Stimulated activated CD8-positive, alpha-beta memory T cell treated with anti-CD3 and anti-CD28 coated beads, Interleukin-15, amount 100 ng/mL, for 24 hours (primary cell): ENCODE data around the gene SAPCD2.
"Not testable (repeated sequence)": the region's sequence is repeated elsewhere in the genome, so short reads cannot be mapped to it uniquely, and the experiment has no call there.

Source experiments
- DNase-seq: peaks from one replicate; pipeline ENCODE4 v3.0.0-alpha.2; 2020; ENCODE audit warnings: low read depth

SAPCD2 gene

DNA sequence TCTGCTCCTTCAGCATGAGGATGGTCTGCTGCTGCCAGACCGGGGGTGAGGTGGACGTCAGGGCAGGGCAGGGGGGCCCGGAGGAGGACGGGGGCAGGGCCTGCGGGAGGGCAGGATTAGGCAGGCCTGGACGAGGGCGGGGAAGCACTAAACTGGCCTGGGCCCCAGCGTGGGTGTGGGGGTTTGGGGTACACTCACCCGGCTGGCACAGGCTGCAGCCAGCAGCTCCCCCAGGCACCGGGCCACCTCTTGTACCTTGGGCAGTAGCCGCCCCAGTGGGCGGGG lies 5.5 kb downstream of the SAPCD2 start:
- DNase-seq: no peak

DNA sequence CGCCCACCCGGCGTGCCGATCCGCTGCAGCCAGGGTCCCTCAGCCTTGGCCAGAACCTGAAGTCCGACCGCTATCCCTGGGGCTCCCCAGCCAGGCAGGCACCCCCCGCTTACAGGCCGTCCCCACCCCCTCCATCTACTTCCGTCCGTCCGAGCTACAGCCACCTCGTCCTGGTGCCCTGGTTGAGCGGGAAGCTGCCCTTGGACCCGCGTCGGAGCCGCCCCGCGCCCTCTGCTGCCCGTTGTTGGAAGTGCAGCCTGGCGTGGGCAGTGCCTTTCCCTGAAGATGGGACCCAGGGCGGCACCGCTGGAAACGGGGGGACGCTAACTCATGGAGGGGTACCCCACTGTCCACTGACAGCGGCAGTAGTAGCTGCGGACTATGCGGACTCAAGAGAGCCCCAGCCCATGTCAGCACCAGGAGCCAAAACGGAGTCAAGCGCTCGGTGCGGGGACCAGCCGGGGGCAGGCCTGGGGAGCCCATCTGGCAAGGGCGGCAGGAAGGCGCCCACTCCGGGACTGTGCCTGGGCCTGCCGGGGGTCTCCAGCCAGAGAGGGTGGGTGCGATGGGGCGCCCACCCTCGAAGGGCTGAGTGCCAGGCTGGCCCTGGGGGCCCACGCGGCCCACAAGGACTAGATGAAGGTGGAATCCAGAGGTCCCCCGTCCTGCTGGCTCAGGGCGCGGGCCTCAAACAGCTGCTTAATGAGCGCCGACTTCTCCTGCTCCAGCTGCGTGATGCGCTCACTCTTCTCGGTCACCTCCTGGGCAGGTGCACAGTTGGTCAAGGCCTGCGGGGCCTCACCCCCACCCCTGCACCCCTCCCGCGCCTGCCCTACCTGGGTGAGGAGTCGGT lies 6.1 kb downstream of the SAPCD2 start:
- peak; percentile 68 for DNase-seq

- no peak for DNase-seq
Measured at GRCh38 chr9:137063311-137064026, 6.9 kb downstream of the SAPCD2 start.

GRCh38 chr9:137062798-137063197 lies 7.6 kb downstream of the SAPCD2 start:
- not testable (repeated sequence) for DNase-seq

GRCh38 chr9:137062384-137062783 lies 8.0 kb downstream of the SAPCD2 start:
- no peak for DNase-seq

DNA sequence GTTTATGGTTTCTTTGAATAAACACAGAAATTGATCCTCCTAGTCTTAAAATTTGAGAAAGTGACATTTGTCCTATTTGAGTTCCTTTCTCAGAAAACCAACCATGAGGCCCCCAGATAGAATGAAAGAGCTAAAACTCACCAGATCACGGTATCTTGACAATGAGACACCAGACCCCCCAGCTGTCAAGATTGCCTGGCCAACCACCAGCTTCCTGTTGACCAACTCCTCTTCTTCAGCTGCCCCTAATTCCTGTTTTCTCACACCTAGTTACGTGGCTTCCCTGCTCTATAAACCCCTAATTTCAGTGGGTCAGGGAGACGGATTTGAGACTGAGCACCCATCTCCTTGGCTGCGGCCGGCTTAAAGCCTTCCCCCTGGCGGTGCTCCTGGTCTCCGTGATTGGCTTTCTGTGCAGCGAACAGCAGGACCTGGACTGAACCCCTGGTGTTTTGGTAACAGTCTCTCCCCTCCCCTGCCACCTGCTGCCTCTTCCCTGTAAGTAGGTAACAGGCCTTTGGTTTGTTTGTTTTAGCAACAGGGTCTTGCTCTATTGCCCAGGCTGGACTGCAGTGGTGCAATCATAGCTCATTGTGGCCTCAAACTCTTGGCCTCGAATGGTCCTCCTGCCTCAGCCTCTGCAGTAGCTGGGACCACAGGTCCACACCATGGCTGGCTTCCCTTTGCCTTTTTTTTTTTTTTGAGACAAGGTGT lies 11.7 kb downstream of the SAPCD2 start:
- no peak for DNase-seq

DNA sequence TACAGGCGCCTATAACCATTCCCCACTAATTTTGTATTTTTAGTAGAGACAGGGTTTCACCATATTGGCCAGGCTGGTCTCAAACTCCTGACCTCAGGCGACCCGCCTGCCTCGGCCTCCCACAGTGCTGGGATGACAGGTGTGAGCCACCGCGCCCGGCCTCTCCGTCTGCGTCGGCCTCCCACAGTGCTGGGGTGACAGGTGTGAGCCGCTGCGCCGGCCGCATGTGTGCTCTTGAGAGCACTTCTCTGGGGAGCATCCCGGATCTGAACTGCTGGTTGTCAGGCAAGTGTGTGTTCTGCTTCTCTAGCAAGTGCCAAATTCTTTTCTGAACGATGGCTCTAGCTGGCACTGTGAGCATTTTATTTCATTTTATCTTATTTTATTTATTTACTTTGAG lies 12.8 kb downstream of the SAPCD2 start:
- no peak for DNase-seq

DNA sequence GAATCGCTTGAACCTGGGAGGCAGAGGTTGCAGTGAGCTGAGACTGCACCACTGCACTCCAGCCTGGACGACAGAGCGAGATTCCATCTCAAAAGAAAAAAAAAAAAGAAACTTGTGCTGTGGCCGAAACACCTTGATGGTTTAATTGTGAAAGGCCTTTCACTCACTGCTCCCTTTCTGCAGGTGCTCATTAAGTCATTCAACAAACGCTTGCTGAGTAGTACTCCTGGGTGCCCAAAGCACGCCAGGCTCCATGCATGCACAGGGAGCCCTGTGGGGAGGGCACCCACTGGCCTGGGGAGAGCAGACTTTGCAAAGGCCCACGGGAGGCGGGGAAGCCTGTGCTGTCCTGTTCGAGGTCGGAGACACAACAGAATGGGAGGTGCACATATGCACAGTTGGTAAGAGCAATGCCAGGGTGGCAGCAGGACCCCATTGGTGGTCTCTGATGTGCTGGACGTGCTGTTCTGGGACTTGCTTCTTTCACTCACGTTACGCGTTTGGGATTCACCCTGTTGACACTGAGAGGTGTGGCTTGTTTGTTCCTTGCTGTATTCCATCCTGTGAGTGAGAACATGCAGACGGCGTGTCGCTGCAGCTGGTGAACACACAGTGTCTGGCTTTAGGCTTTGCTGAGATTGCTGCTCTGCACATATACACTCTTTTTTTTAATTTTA lies 13.5 kb downstream of the SAPCD2 start:
- no peak for DNase-seq

- DNase-seq: no peak
Measured at GRCh38 chr9:137055385-137056364, 14.7 kb downstream of the SAPCD2 start.

DNA sequence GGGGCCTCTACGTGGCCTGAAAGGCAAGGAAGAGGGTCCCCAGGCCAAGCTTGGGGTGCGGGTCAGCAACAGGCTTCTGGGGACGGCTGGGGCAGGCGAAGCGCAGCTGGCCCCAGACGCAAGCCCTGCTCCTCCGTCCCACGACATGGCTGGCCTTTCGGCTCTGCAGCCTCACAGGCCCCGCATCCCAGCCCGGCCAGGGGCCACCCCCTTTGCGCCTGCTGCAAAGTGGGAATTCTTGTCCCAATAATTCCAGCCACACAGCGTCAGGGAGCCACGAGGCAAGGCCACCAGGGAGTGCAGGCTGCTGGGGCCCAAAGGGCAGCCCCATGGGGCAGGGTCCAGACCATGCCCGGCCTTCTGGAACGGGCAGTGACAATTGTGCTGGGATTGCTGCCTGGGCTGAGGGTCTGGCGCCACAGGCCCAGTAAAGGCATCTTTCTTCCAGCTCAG lies 15.4 kb downstream of the SAPCD2 start:
- DNase-seq: no peak

- DNase-seq: no peak
Measured at GRCh38 chr9:137053944-137054931, 16.1 kb downstream of the SAPCD2 start, which contains the start of gene ENTPD2. Gene ENTPD2 (minus strand): TSS chr9:137054061. CDS start chr9:137053997, 64 bp downstream.

DNA sequence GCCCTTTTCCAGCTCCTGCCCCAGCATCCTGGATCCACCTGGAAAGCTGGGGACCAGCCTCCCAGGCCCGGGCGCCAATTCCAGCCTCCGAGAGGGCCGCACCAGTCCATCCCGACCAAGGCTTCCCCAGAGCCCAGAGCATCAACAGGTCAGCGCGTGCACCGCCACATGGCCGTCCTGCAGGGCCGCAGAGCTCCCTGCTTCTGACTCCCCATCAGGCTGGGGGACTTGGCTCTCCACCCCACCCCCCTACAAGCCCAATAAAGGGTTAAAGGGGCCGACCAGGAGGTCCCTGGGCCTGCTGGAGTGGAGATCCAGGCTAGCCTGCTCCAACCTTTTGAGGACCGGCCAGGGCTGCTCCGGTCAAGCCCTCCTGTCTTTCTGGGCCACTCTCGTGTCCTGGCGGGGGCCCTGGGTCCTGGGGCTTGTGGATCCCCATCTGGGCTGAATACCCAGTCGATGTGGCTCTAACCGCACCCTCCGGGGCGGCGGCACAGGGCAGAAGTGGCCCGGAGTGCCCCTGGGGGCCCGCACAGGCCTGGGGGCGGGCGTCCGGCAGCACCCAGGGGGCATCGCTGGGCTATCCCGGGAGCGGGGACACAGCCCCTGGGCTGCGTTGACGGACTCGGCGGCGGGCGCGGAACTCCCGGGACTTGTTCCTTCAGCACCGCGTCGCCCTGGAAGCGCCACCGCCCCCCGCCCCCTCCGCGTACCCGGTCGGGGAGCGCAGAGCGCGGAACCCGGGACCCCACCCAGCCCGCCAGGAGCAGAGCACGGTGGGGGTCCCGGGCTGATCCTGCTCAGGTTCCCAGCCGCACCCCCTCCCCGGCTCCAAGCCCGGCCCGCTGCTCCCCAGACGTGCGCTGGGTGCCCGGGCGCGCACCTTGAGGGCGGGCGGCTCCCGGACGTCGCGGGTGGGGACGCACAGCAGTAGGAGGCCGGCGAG lies 17.1 kb downstream of the SAPCD2 start:
- no peak for DNase-seq

DNA sequence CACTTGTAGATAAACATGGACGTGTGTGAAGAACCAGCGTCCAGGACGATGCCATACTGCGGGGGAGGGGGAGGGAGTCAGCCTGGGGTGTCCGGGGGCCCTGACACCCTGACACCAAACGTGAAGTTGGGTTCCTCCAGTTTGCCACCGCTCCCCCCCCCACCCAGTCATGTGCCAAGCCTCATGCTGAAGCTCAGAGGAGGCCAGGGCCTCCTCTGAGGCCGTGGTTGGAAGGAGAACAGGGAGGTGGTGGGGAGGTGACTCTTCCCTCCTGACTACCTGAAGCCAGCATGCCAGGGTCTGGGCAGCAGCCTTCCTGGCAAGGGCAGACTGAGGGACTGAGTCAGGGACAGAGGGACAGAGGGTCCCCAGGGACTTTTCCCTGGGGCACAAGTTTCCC lies 18.1 kb downstream of the SAPCD2 start:
- DNase-seq: no peak

DNA sequence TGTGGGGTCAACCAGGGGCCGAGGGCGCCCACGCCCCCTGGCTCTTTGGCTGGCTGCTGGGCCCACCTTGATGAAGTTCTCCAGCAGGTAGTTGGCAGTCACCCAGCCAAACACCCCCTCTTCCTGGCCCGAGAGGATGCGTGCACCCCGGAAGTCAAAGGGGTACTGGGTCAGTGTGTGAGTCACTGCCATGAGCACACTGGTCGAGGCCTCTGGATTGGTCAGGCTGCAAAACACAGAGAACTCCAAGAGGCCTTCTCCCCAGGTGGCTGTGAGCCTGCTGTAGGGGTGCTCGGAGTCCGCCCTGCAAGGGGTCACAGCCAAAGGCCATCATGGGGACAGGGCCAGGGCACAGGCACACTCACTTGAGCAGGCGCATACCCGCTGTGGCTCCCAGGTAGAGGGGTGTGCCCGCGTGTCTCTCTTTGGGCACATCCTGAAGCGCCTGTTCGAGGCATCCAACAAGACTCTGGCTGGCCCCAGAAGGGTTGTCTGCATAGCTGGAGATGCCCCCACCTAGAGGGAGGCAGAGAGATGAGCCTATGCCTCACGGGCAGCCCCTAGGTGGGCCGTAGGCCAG lies 19.1 kb downstream of the SAPCD2 start:
- no peak for DNase-seq

DNA sequence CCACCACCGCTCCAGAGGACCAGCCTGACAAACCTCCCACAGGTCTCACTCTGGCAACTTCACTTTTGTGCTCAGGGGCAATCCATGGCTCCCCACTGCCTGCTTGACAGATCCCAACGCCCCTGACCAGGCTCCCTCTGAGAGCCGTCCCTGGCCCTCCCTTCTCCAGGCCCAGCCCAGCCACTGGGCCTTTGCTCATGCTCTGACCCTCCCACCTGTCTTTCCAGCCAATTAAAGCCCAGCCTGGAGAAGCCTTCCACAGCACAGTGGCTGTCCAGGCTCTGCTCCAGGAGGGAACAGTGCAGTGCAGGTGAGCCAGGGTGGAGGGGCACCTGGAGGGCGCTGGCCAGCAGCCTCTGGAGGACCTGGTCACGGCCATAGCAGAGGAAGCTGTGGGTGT lies 19.8 kb downstream of the SAPCD2 start:
- no peak for DNase-seq

GRCh38 chr9:137049544-137050449 lies 20.6 kb downstream of the SAPCD2 start:
- peak; percentile 35 for DNase-seq
